Ramos (cell line): ENCODE data around the gene TAB3.

Experiments
- in situ Hi-C: fragments of 300-500 bp; cut with MboI; formaldehyde crosslinking; loops from one replicate; pipeline ENCODE4 v1.14.3; 2022; ENCODE audit warnings: low sequenced_read_pairs; ENCODE audit not compliant: unreplicated experiment

TAB3 gene

DNA sequence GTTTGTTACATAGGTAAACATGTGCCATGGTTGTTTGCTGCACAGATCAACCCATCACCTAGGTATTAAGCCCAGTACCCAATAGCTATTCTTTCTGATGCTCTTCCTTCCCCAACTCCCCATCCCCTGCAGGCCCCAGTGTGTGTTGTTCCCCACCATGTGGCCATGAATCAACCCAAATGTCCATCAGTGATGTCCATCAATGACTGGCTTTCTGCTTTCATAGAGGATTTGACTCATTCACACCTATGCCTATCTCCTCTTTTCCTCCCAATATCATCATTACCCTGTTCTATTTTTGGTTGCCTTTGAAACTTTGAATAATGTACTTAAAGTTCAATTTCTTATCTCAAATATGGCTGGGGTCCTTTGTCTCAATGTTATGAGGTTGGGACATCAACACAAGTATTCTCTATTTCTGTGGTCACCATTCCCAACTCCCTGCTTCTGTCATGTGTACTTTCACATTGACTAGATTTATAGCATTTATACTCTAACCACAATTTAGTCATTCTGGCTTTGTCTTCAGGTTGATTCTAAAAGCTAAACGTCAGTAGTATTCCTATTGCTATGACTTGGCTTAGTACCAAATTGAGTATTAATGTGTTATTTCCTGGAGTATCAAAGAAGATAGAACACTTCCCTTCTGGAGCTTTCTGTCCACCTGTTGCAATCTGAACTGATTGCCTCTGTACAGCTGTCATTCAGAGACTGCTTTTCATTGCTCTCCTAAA is 107.2 kb downstream of the TAB3 start:
- in situ Hi-C loops, result no loop called here

DNA sequence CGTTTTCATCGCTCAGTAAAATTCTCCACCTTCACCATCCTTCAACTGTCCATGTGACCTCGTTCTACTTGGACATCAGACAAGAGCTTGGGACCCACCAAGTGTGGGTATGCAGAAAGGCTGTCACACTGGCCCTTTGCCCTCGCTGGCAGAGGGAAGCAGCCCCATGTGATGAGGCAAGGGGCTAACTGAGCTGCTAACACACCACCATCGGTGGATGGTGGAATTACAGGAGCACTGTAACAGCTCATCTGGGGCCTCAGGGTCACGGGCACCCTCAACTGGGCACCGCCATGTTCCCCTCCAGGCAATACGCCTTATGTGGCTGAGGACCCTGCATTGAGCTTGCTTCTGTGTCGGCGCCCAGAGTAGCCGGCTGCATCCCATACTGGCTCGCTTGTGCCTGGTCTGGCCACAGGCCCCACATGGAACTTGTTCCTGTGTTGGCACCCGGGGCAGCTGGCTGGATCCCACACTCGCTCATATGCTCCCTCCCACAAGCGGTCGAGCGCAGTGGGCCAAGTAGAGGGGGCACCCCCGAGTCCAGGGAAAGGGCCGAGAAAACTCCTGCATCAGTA is 109.5 kb downstream of the TAB3 start:
- in situ Hi-C loops, result no loop called here

DNA sequence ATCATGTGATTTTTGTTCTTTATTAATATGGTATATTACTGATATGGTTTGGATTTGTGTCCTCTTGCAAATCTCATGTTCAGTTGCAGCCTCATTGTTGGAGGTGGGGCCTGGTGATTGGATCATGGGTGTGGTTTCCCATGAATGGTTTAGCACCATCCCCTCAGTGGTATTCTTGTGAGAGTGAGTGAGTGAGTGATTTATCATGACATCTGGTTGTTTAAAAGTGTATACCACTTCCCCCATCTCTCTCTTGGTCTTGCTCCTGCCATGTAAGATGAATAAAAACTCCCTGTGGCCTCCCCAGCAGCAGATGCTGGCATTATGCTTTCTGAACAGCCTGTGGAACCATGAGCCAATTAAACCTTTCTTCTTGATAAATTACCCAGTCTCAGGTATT is 111.5 kb downstream of the TAB3 start:
- in situ Hi-C loops, result no loop called here
